Measurements from ENCODE around the gene USP28. TPM values are rescaled to one million over a fixed set of nuclear protein-coding genes. Genes with fewer than 3 reads are reported as not detected.

USP28 gene
- total and polyA plus RNA-seq, 2 of the 8 experiments (the other 6 are each of a cell fraction or from before 2014, with no cell fraction given): 82.6 to 119 TPM

DNA sequence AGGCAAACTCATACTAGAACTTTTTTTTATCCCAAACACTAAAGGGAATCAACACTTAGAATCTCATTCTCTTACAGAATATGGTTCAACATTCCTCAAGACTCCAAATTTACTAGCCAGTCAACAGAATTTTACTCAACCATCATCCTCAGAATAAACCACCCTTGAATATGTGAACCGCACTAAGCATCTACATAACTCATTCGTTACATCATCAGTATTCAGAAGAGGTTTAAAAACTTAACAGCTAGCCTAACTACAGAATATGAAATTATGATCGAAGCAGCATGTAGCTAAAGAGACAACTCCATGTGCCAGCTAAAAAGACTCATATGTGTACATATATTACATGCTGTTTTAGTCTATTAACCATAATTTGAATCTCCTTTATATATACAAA is 47.9 kb downstream of the USP28 start (continued):
- TF ChIP-seq BACH1 (IDR thresholded peaks at IDR 0.05; ENCODE audit: low read length): no peak
- no peak for TF ChIP-seq TBP (IDR thresholded peaks at IDR 0.05; ENCODE audit: low read depth, low read length)
- no peak for TF ChIP-seq CBX8 (IDR thresholded peaks at IDR 0.05; ENCODE audit: borderline replicate concordance, low read depth, low read length)
- TF ChIP-seq KDM1A (IDR thresholded peaks at IDR 0.05; ENCODE audit: borderline replicate concordance, low read length): no peak

Measured in H1 (cell line).